HepG2 (cell line): ENCODE measurements around the gene ZNF174. TPM values are rescaled to one million over a fixed set of nuclear protein-coding genes. Genes with fewer than 3 reads are reported as not detected.

Experiments
- AKAP8 ChIP-seq: sonication (generic); formaldehyde crosslinking; IDR thresholded peaks from 2 replicates; pipeline ENCODE4 v1.5.1; 2020; ENCODE audit warnings: mild to moderate bottlenecking, missing genetic modification reagents
- CEBPB ChIP-seq: IDR thresholded peaks from 2 replicates; pipeline ENCODE4 v1.6.1; 2011; ENCODE audit warnings: low read depth, low read length, improper control_type of control experiment, borderline replicate concordance
- CENPT ChIP-seq: sonication (generic); formaldehyde crosslinking; IDR thresholded peaks from 2 replicates; pipeline ENCODE4 v1.8.0; 2022; ENCODE audit warnings: low read depth, mild to moderate bottlenecking, moderate library complexity, missing genetic modification reagents
- EZH2 ChIP-seq: conservative IDR thresholded peaks from 2 replicates; pipeline ENCODE4 v1.6.1; 2012; ENCODE audit warnings: mild to moderate bottlenecking, low read depth, low read length, moderate library complexity
- FIP1L1 ChIP-seq: fragments of 200-400 bp; formaldehyde crosslinking; IDR thresholded peaks from 2 replicates; pipeline ENCODE4 v1.6.1; 2018; ENCODE audit warnings: low read depth, mild to moderate bottlenecking, low read length, moderate library complexity, borderline replicate concordance; ENCODE audit not compliant: insufficient read depth
- MLLT10 ChIP-seq: sonication (generic); formaldehyde crosslinking; IDR thresholded peaks from 2 replicates; pipeline ENCODE4 v1.4.0; 2020; ENCODE audit warnings: missing genetic modification reagents
- SP1 ChIP-seq, 2 experiments: fragments of 450-650 bp in 1 of 2; sonication (generic) in 1 of 2; formaldehyde crosslinking in 1 of 2; IDR thresholded peaks; 2 replicates each; pipeline versions ENCODE4 v1.4.0 to v1.6.1; 2016 to 2020; ENCODE audit warnings: missing genetic modification reagents in 1 of 2
- ZBTB1 ChIP-seq: sonication (generic); formaldehyde crosslinking; IDR thresholded peaks from 2 replicates; pipeline ENCODE4 v1.4.0; 2020; ENCODE audit warnings: missing genetic modification reagents, borderline replicate concordance
- ZNF292 ChIP-seq: sonication (generic); formaldehyde crosslinking; IDR thresholded peaks from 2 replicates; pipeline ENCODE4 v1.8.1; 2022; ENCODE audit warnings: mild to moderate bottlenecking, low read depth, missing genetic modification reagents, borderline replicate concordance
- ZNF317 ChIP-seq: sonication (generic); formaldehyde crosslinking; IDR thresholded peaks from 2 replicates; pipeline ENCODE4 v1.5.0; 2020; ENCODE audit warnings: mild to moderate bottlenecking, missing genetic modification reagents
- ZNF468 ChIP-seq: sonication (generic); formaldehyde crosslinking; IDR thresholded peaks from 2 replicates; pipeline ENCODE4 v1.8.0; 2022; ENCODE audit warnings: mild to moderate bottlenecking, moderate library complexity, missing genetic modification reagents
- ZNF530 ChIP-seq: sonication (generic); formaldehyde crosslinking; IDR thresholded peaks from 2 replicates; pipeline ENCODE4 v1.5.0; 2020; ENCODE audit warnings: low read depth, mild to moderate bottlenecking, missing genetic modification reagents
- ZNF569 ChIP-seq: sonication (generic); formaldehyde crosslinking; IDR thresholded peaks from 2 replicates; pipeline ENCODE4 v1.5.0; 2020; ENCODE audit warnings: mild to moderate bottlenecking, missing genetic modification reagents, moderate library complexity, borderline replicate concordance
- ZNF577 ChIP-seq: sonication (generic); formaldehyde crosslinking; IDR thresholded peaks from 2 replicates; pipeline ENCODE4 v1.4.0; 2020; ENCODE audit warnings: mild to moderate bottlenecking, low read depth, missing genetic modification reagents, borderline replicate concordance
- ZNF670 ChIP-seq: sonication (generic); formaldehyde crosslinking; IDR thresholded peaks from 2 replicates; pipeline ENCODE4 v1.8.0; 2022; ENCODE audit warnings: mild to moderate bottlenecking, missing genetic modification reagents, borderline replicate concordance
- ZNF775 ChIP-seq: sonication (generic); formaldehyde crosslinking; IDR thresholded peaks from 2 replicates; pipeline ENCODE4 v1.4.0; 2020; ENCODE audit warnings: missing genetic modification reagents, mild to moderate bottlenecking, moderate library complexity, borderline replicate concordance
- ZSCAN20 ChIP-seq: sonication (generic); formaldehyde crosslinking; IDR thresholded peaks from 2 replicates; pipeline ENCODE4 v1.4.0; 2020; ENCODE audit warnings: missing genetic modification reagents, mild to moderate bottlenecking, borderline replicate concordance
- polyA plus RNA-seq, 8 experiments: library from polyadenylated mRNA; depleted of rRNA in 3 of 8; stranded (reverse) in 7 of 8; unstranded in 1 of 8; fragments of >200 nt; fragmentation: Illumina TruSeq in 4 of 8; extraction: Trizol in 4 of 8; gene quantifications; 2 replicates each; pipeline versions ENCODE4 v1.2.1 to v1.2.3, GENCODE V29; 2011 to 2016; ENCODE audit warnings: low read depth in 4 of 8, missing spikeins in 1 of 8, mixed read lengths in 1 of 8; ENCODE audit not compliant: insufficient read depth in 1 of 8
- total RNA-seq, 5 experiments: library from RNA; depleted of rRNA; stranded (reverse); fragments of >200 nt; fragmentation: Illumina TruSeq; extraction: Trizol; gene quantifications; 2 replicates each; pipeline ENCODE4 v1.2.3, GENCODE V29; 2016; ENCODE audit warnings: low read depth in 1 of 5
- TF ChIP-seq, protein P1 (sequence below): sonication (generic); formaldehyde crosslinking; IDR thresholded peaks from 2 replicates; pipeline ENCODE4 v1.5.0; 2020; ENCODE audit warnings: mild to moderate bottlenecking, missing genetic modification reagents, borderline replicate concordance
- TF ChIP-seq, protein P2 (sequence below): sonication (generic); formaldehyde crosslinking; conservative IDR thresholded peaks from 2 replicates; pipeline ENCODE4 v1.4.0; 2020; ENCODE audit warnings: missing genetic modification reagents
- TF ChIP-seq, protein P3 (sequence below): sonication (generic); formaldehyde crosslinking; IDR thresholded peaks from 2 replicates; pipeline ENCODE4 v1.4.0; 2020; ENCODE audit warnings: missing genetic modification reagents

ZNF174 gene
- total and polyA plus RNA-seq, 2 of the 13 experiments (the other 11 are each of a cell fraction or from before 2014, with no cell fraction given), result 8.3 to 10.6 TPM

DNA sequence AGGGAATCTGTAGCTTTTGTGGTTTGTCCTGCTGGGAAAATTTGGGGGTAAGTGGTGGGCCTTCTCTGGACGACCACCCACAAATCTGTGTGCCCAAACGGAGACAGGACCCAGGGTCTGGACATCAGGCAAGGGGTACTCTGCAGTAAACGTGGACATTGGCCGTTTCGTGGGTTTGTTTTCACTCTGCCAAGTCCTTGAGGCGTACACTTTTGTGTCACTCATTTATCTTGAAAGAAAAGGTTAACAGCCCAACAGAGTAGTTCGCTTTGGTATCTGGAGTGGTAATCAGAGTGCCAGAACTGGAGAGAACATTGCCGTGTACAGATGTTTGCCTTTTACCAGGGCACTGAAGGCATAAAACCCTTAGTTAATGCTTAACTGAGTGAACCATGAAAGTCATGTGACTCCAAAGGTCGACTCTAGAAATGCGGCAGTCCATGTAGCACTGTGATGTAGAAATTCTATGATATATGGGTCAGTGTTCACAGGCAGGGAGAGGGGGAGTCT is 57.9 kb downstream of the ZNF174 start (continued):
- TF ChIP-seq, protein P1, sequence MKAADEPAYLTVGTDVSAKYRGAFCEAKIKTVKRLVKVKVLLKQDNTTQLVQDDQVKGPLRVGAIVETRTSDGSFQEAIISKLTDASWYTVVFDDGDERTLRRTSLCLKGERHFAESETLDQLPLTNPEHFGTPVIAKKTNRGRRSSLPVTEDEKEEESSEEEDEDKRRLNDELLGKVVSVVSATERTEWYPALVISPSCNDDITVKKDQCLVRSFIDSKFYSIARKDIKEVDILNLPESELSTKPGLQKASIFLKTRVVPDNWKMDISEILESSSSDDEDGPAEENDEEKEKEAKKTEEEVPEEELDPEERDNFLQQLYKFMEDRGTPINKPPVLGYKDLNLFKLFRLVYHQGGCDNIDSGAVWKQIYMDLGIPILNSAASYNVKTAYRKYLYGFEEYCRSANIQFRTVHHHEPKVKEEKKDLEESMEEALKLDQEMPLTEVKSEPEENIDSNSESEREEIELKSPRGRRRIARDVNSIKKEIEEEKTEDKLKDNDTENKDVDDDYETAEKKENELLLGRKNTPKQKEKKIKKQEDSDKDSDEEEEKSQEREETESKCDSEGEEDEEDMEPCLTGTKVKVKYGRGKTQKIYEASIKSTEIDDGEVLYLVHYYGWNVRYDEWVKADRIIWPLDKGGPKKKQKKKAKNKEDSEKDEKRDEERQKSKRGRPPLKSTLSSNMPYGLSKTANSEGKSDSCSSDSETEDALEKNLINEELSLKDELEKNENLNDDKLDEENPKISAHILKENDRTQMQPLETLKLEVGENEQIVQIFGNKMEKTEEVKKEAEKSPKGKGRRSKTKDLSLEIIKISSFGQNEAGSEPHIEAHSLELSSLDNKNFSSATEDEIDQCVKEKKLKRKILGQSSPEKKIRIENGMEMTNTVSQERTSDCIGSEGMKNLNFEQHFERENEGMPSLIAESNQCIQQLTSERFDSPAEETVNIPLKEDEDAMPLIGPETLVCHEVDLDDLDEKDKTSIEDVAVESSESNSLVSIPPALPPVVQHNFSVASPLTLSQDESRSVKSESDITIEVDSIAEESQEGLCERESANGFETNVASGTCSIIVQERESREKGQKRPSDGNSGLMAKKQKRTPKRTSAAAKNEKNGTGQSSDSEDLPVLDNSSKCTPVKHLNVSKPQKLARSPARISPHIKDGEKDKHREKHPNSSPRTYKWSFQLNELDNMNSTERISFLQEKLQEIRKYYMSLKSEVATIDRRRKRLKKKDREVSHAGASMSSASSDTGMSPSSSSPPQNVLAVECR (CRISPR knock-in tag), result peak; percentile 40; the same call in 1 of the 2 replicates
- 0 out of 2 replicates have a peak, but pooled peaks have one; percentile 29 for TF ChIP-seq CEBPB
- TF ChIP-seq ZBTB1 (CRISPR knock-in tag), result no peak
- no peak for TF ChIP-seq SP1 (IDR thresholded peaks at IDR 0.05)
- no peak for TF ChIP-seq SP1 (CRISPR knock-in tag; IDR thresholded peaks at IDR 0.05)
- TF ChIP-seq ZNF670 (CRISPR knock-in tag), result no peak
- no peak for TF ChIP-seq ZNF775 (CRISPR knock-in tag)
- TF ChIP-seq, protein P2, sequence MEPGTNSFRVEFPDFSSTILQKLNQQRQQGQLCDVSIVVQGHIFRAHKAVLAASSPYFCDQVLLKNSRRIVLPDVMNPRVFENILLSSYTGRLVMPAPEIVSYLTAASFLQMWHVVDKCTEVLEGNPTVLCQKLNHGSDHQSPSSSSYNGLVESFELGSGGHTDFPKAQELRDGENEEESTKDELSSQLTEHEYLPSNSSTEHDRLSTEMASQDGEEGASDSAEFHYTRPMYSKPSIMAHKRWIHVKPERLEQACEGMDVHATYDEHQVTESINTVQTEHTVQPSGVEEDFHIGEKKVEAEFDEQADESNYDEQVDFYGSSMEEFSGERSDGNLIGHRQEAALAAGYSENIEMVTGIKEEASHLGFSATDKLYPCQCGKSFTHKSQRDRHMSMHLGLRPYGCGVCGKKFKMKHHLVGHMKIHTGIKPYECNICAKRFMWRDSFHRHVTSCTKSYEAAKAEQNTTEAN (CRISPR knock-in tag), result no peak
- no peak for TF ChIP-seq CENPT (CRISPR knock-in tag)
- no peak for TF ChIP-seq ZNF317
- TF ChIP-seq, protein P3, sequence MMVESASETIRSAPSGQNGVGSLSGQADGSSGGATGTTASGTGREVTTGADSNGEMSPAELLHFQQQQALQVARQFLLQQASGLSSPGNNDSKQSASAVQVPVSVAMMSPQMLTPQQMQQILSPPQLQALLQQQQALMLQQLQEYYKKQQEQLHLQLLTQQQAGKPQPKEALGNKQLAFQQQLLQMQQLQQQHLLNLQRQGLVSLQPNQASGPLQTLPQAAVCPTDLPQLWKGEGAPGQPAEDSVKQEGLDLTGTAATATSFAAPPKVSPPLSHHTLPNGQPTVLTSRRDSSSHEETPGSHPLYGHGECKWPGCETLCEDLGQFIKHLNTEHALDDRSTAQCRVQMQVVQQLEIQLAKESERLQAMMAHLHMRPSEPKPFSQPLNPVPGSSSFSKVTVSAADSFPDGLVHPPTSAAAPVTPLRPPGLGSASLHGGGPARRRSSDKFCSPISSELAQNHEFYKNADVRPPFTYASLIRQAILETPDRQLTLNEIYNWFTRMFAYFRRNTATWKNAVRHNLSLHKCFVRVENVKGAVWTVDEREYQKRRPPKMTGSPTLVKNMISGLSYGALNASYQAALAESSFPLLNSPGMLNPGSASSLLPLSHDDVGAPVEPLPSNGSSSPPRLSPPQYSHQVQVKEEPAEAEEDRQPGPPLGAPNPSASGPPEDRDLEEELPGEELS, result peak; percentile 34; the same call in 1 of the 2 replicates
- TF ChIP-seq ZNF577, result no peak
- no peak for TF ChIP-seq EZH2
- no peak for TF ChIP-seq AKAP8 (CRISPR knock-in tag)
- TF ChIP-seq ZNF530 (CRISPR knock-in tag), result no peak
- TF ChIP-seq ZNF292 (CRISPR knock-in tag), result no peak
- TF ChIP-seq ZNF468, result no peak
- TF ChIP-seq MLLT10 (CRISPR knock-in tag), result no peak
- TF ChIP-seq FIP1L1, result no peak
- TF ChIP-seq ZSCAN20, result no peak
- no peak for TF ChIP-seq ZNF569 (CRISPR knock-in tag)
